HG03432 (cell line): Measurements from ENCODE around the gene CBX7.
A peak's percentile ranks its signal among the peaks of the same experiment; 100 is the strongest.
"Not testable (repeated sequence)": the region's sequence is repeated elsewhere in the genome, so short reads cannot be mapped to it uniquely, and the experiment has no call there.

Source experiments
- ATAC-seq: cut with Tn5 transposase; IDR thresholded peaks from one replicate; pipeline ENCODE4 v1.9.1; 2021; ENCODE audit warnings: mild to moderate bottlenecking, moderate library complexity; ENCODE audit not compliant: unreplicated experiment

Gene CBX7

GRCh38 chr22:39174498-39175352, 22.2 kb upstream of the CBX7 start:
- ATAC-seq, result no peak

- ATAC-seq, result no peak
Observed at GRCh38 chr22:39173787-39174497, 21.5 kb upstream of the CBX7 start.

GRCh38 chr22:39173050-39173706, 20.7 kb upstream of the CBX7 start:
- ATAC-seq, result no peak

GRCh38 chr22:39172265-39173049, 20.0 kb upstream of the CBX7 start:
- not testable (repeated sequence) for ATAC-seq

- ATAC-seq, result no peak
Observed at GRCh38 chr22:39171623-39172264, 19.3 kb upstream of the CBX7 start.

- peak; percentile 81 for ATAC-seq
Observed at GRCh38 chr22:39170825-39171622, 18.5 kb upstream of the CBX7 start.

GRCh38 chr22:39169797-39170466, 17.5 kb upstream of the CBX7 start:
- ATAC-seq, result no peak

- no peak for ATAC-seq
Observed at GRCh38 chr22:39166547-39166946, 14.1 kb upstream of the CBX7 start.

- ATAC-seq, result not testable (repeated sequence)
Observed at GRCh38 chr22:39156093-39156492, 3.6 kb upstream of the CBX7 start.

- ATAC-seq, result no peak
Observed at GRCh38 chr22:39155421-39155820, 2.9 kb upstream of the CBX7 start.

GRCh38 chr22:39153220-39153717, 789 bp upstream of the CBX7 start:
- peak; percentile 1 for ATAC-seq

GRCh38 chr22:39152024-39152510, 413 bp downstream of the CBX7 start:
- no peak for ATAC-seq

GRCh38 chr22:39151329-39151975, 1.0 kb downstream of the CBX7 start:
- no peak for ATAC-seq

GRCh38 chr22:39150848-39151215, 1.6 kb downstream of the CBX7 start:
- ATAC-seq, result no peak

GRCh38 chr22:39149915-39150847, 2.3 kb downstream of the CBX7 start:
- no peak for ATAC-seq

GRCh38 chr22:39148727-39149535, 3.5 kb downstream of the CBX7 start:
- no peak for ATAC-seq
